BE2C (cell line): ENCODE results near the gene ADPRHL1.
A peak's percentile ranks its signal among the peaks of the same experiment; 100 is the strongest.

Experiments
- DNase-seq: peaks from one replicate; pipeline ENCODE4 v3.0.0-alpha.2; 2020
- H3K27me3 ChIP-seq: fragments of 250-450 bp; sonication (Bioruptor Pico); 2 replicates; pipeline ENCODE4 v1.5.1; 2020; ENCODE audit warnings: mild to moderate bottlenecking
- H3K36me3 ChIP-seq: fragments of 250-450 bp; sonication (Bioruptor Pico); 2 replicates; pipeline ENCODE4 v1.5.1; 2020; ENCODE audit warnings: mild to moderate bottlenecking
- H3K4me1 ChIP-seq: fragments of 250-450 bp; sonication (Bioruptor Pico); 2 replicates; pipeline ENCODE4 v1.5.1; 2020
- H3K4me3 ChIP-seq: 2 replicates; pipeline ENCODE4 v1.5.1; 2011; ENCODE audit warnings: low read depth, low read length
- H3K9me3 ChIP-seq: fragments of 250-450 bp; sonication (Bioruptor Pico); 2 replicates; pipeline ENCODE4 v1.5.1; 2020
- CTCF ChIP-seq: IDR thresholded peaks from 2 replicates; pipeline ENCODE4 v1.5.1; 2012; ENCODE audit warnings: mild to moderate bottlenecking, low read depth, low read length

Gene ADPRHL1

GRCh38 chr13:113460599-113460998, 7.3 kb upstream of the ADPRHL1 start:
- no peak for TF ChIP-seq CTCF
- no peak overlapping the region for H3K4me3 ChIP-seq
- peaks cover 67% of the 10 kb centered on the region for H3K36me3 ChIP-seq
- no peaks in the 10 kb centered on the region for H3K27me3 ChIP-seq
- no peak for DNase-seq
- H3K4me1 ChIP-seq = peaks cover 10% of the 10 kb centered on the region
- no peaks in the 10 kb centered on the region for H3K9me3 ChIP-seq

GRCh38 chr13:113460064-113460555, 6.8 kb upstream of the ADPRHL1 start:
- Histone ChIP-seq H3K36me3 (peaks cover 72% of the 10 kb centered on the region), H3K9me3 (no peaks in the 10 kb centered on the region), H3K27me3 (no peaks in the 10 kb centered on the region), H3K4me1 (peaks cover 10% of the 10 kb centered on the region), H3K4me3 (no peak overlapping the region)
- DNase-seq = no peak
- no peak for TF ChIP-seq CTCF

GRCh38 chr13:113458253-113459065, 5.2 kb upstream of the ADPRHL1 start:
- H3K9me3 ChIP-seq = no peaks in the 10 kb centered on the region
- peak; percentile 83 for DNase-seq
- peak; percentile 80 for TF ChIP-seq CTCF
- H3K4me3 ChIP-seq = no peak overlapping the region
- peaks cover 80% of the 10 kb centered on the region for H3K36me3 ChIP-seq
- peaks cover 14% of the 10 kb centered on the region for H3K4me1 ChIP-seq
- no peaks in the 10 kb centered on the region for H3K27me3 ChIP-seq

- Histone ChIP-seq H3K27me3 (no peaks in the 10 kb centered on the region), H3K36me3 (peaks cover 80% of the 10 kb centered on the region), H3K4me3 (peak overlapping the region; percentile 15; the same call in 1 of the 2 replicates), H3K4me1 (peaks cover 16% of the 10 kb centered on the region), H3K9me3 (no peaks in the 10 kb centered on the region)
- TF ChIP-seq CTCF = peak; percentile 67
- DNase-seq = peak; percentile 80
Observed at GRCh38 chr13:113457510-113457909, 4.2 kb upstream of the ADPRHL1 start.

- Histone ChIP-seq H3K36me3 (peaks cover 73% of the 10 kb centered on the region), H3K9me3 (no peaks in the 10 kb centered on the region), H3K27me3 (no peaks in the 10 kb centered on the region), H3K4me1 (peaks cover 17% of the 10 kb centered on the region), H3K4me3 (no peak overlapping the region)
- no peak for DNase-seq
- TF ChIP-seq CTCF = no peak
Observed at GRCh38 chr13:113456116-113456702, 2.9 kb upstream of the ADPRHL1 start.

DNA sequence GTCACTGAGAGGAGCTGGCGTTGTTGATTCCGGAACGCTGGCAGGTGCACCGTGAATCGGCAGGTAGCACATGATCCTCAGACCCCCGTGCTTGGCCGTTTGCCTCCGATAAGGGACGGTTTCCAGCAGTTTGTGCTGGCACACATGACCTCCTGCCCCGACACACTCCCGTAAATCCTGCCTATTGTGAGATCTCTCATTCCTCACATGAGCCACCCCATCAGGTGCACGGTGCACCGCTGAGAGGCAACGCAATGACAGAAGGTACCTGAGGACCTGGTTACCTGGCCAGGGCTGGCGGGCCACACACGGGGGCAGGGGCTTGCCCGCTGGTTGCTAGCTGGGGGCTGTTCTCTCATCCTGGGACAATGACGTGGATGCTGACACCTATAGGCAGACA, 2.1 kb upstream of the ADPRHL1 start:
- H3K27me3 ChIP-seq = no peaks in the 10 kb centered on the region
- peaks cover 26% of the 10 kb centered on the region for H3K4me1 ChIP-seq
- no peak for DNase-seq
- H3K4me3 ChIP-seq = no peak overlapping the region
- no peaks in the 10 kb centered on the region for H3K9me3 ChIP-seq
- no peak for TF ChIP-seq CTCF
- H3K36me3 ChIP-seq = peaks cover 65% of the 10 kb centered on the region
